ENCODE data around the gene LY86.

LY86 gene

GRCh38 chr6:6619021-6619794, 30.7 kb downstream of the LY86 start:
- Mint-ChIP-seq H3K27me3 (no peaks in the 10 kb centered on the region), H3K4me1 (peaks cover 22% of the 10 kb centered on the region), H3K27ac (peak overlapping the region in 1 of 2 donors; percentile 13), H3K9me3 (no peaks in the 10 kb centered on the region), H3K4me3 (no peak overlapping the region)
- ATAC-seq, result no peak
- DNase-seq, result no peak

- H3K9me3 Mint-ChIP-seq, result no peaks in the 10 kb centered on the region
- no peak overlapping the region for H3K27ac Mint-ChIP-seq
- peaks cover 18% of the 10 kb centered on the region for H3K4me1 Mint-ChIP-seq
Observed at GRCh38 chr6:6620766-6621425, 32.4 kb downstream of the LY86 start.

GRCh38 chr6:6622501-6622900, 34.0 kb downstream of the LY86 start:
- no peaks in the 10 kb centered on the region for H3K9me3 Mint-ChIP-seq
- no peaks in the 10 kb centered on the region for H3K27me3 Mint-ChIP-seq
- DNase-seq (no peak), ATAC-seq (no peak)
- H3K4me3 Mint-ChIP-seq, result no peak overlapping the region
- no peak overlapping the region for H3K27ac Mint-ChIP-seq
- peaks cover 19% of the 10 kb centered on the region for H3K4me1 Mint-ChIP-seq

More at GRCh38 chr6:6620766-6621425, 32.4 kb downstream of the LY86 start:
- no peaks in the 10 kb centered on the region for H3K27me3 Mint-ChIP-seq
- DNase-seq (no peak), ATAC-seq (no peak)
- no peak overlapping the region for H3K4me3 Mint-ChIP-seq

GRCh38 chr6:6623553-6623952, 35.0 kb downstream of the LY86 start:
- no peak overlapping the region for H3K4me3 Mint-ChIP-seq
- DNase-seq (no peak), ATAC-seq (no peak)
- peaks cover 19% of the 10 kb centered on the region for H3K4me1 Mint-ChIP-seq
- no peak overlapping the region for H3K27ac Mint-ChIP-seq
- no peaks in the 10 kb centered on the region for H3K9me3 Mint-ChIP-seq
- H3K27me3 Mint-ChIP-seq, result no peaks in the 10 kb centered on the region

- Mint-ChIP-seq H3K27ac (no peak overlapping the region), H3K9me3 (no peaks in the 10 kb centered on the region), H3K4me1 (peaks cover 18% of the 10 kb centered on the region), H3K4me3 (no peak overlapping the region), H3K27me3 (no peaks in the 10 kb centered on the region)
- no peak for DNase-seq
- no peak for ATAC-seq
Observed at GRCh38 chr6:6624269-6624990, 35.9 kb downstream of the LY86 start.

GRCh38 chr6:6626187-6626586, 37.7 kb downstream of the LY86 start:
- Mint-ChIP-seq H3K27me3 (no peaks in the 10 kb centered on the region), H3K4me1 (peaks cover 13% of the 10 kb centered on the region), H3K27ac (no peak overlapping the region), H3K9me3 (no peaks in the 10 kb centered on the region), H3K4me3 (no peak overlapping the region)
- DNase-seq (no peak), ATAC-seq (no peak)

GRCh38 chr6:6629402-6629801, 40.9 kb downstream of the LY86 start:
- Mint-ChIP-seq H3K9me3 (no peaks in the 10 kb centered on the region), H3K4me3 (no peak overlapping the region), H3K4me1 (peaks cover 25% of the 10 kb centered on the region), H3K27me3 (no peaks in the 10 kb centered on the region), H3K27ac (no peak overlapping the region)
- no peak for ATAC-seq
- no peak for DNase-seq

GRCh38 chr6:6631053-6631452, 42.5 kb downstream of the LY86 start:
- Mint-ChIP-seq H3K27me3 (no peaks in the 10 kb centered on the region), H3K9me3 (no peaks in the 10 kb centered on the region), H3K4me1 (peaks cover 33% of the 10 kb centered on the region), H3K27ac (no peak overlapping the region), H3K4me3 (no peak overlapping the region)
- DNase-seq, result no peak
- no peak for ATAC-seq

GRCh38 chr6:6631534-6632276, 43.2 kb downstream of the LY86 start:
- H3K4me1 Mint-ChIP-seq, result peaks cover 33% of the 10 kb centered on the region
- H3K27ac Mint-ChIP-seq, result no peak overlapping the region
- ATAC-seq (no peak), DNase-seq (no peak)
- no peaks in the 10 kb centered on the region for H3K27me3 Mint-ChIP-seq
- H3K4me3 Mint-ChIP-seq, result no peak overlapping the region
- no peaks in the 10 kb centered on the region for H3K9me3 Mint-ChIP-seq

GRCh38 chr6:6633898-6634734, 45.6 kb downstream of the LY86 start:
- Mint-ChIP-seq H3K4me1 (peaks cover 33% of the 10 kb centered on the region), H3K9me3 (no peaks in the 10 kb centered on the region), H3K27me3 (no peaks in the 10 kb centered on the region), H3K27ac (no peak overlapping the region), H3K4me3 (no peak overlapping the region)
- DNase-seq, result no peak
- peak; percentile 39 for ATAC-seq

- H3K27ac Mint-ChIP-seq, result no peak overlapping the region
- peaks cover 33% of the 10 kb centered on the region for H3K4me1 Mint-ChIP-seq
- ATAC-seq (no peak), DNase-seq (no peak)
- H3K9me3 Mint-ChIP-seq, result no peaks in the 10 kb centered on the region
- H3K4me3 Mint-ChIP-seq, result no peak overlapping the region
- H3K27me3 Mint-ChIP-seq, result no peaks in the 10 kb centered on the region
Observed at GRCh38 chr6:6634735-6635075, 46.2 kb downstream of the LY86 start.

- Mint-ChIP-seq H3K4me3 (no peak overlapping the region), H3K4me1 (peaks cover 33% of the 10 kb centered on the region), H3K27ac (no peak overlapping the region), H3K9me3 (no peaks in the 10 kb centered on the region), H3K27me3 (no peaks in the 10 kb centered on the region)
- DNase-seq (no peak), ATAC-seq (no peak)
Observed at GRCh38 chr6:6635291-6635690, 46.8 kb downstream of the LY86 start.

GRCh38 chr6:6635869-6636268, 47.3 kb downstream of the LY86 start:
- Mint-ChIP-seq H3K27me3 (no peaks in the 10 kb centered on the region), H3K9me3 (no peaks in the 10 kb centered on the region), H3K4me3 (no peak overlapping the region), H3K4me1 (peaks cover 33% of the 10 kb centered on the region), H3K27ac (no peak overlapping the region)
- DNase-seq (no peak), ATAC-seq (no peak)

- Mint-ChIP-seq H3K9me3 (no peaks in the 10 kb centered on the region), H3K4me3 (no peak overlapping the region), H3K27ac (no peak overlapping the region), H3K27me3 (no peaks in the 10 kb centered on the region), H3K4me1 (peaks cover 19% of the 10 kb centered on the region)
- DNase-seq (no peak), ATAC-seq (no peak)
Observed at GRCh38 chr6:6639572-6639971, 51.1 kb downstream of the LY86 start.

- Mint-ChIP-seq H3K27me3 (no peaks in the 10 kb centered on the region), H3K9me3 (no peaks in the 10 kb centered on the region), H3K4me1 (peaks cover 5% of the 10 kb centered on the region), H3K4me3 (no peak overlapping the region), H3K27ac (no peak overlapping the region)
- ATAC-seq (no peak), DNase-seq (no peak)
Observed at GRCh38 chr6:6640926-6641325, 52.4 kb downstream of the LY86 start.

Data from stimulated activated naive CD8-positive, alpha-beta T cell treated with anti-CD3 and anti-CD28 coated beads, Interleukin-15, amount 100 ng/mL, for 72 hours (primary cell).